Measurements from ENCODE around the gene MAP3K3.

Gene MAP3K3

DNA sequence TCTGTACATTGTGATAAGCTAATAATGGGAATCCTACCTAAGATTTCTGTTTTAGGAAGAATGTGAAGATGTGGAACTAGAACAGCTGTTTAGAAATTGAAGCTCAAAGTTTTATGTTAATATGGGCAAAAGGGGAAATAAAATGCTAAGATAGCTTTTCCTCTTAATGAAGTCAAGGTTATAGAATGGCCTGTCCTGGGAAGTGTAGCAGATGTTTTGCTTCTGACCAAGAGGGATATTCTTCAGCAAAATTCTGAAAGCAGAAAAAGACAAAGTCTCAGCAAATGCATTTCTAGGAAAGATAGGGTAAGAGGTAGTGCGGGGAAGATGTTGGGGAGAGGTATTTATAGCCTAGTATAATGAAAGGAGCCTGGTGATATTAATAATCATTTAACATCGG, 13.1 kb downstream of the MAP3K3 start:
- H3K27ac ChIP-seq (ENCODE audit: insufficient read depth, low read depth, low read length, poor library complexity, severe bottlenecking) = no peak overlapping the region
- no peaks in the 10 kb centered on the region for H3K27me3 ChIP-seq (ENCODE audit: control insufficient read depth, insufficient read depth, low read length, poor library complexity, severe bottlenecking)
- 88 to 100% methylated on average over 1 of the region's 2 CpGs for WGBS, 2 experiments
- H3K9me3 ChIP-seq (ENCODE audit: control insufficient read depth, low read length) = no peaks in the 10 kb centered on the region
- no peaks in the 10 kb centered on the region for H3K36me3 ChIP-seq (ENCODE audit: control insufficient read depth, insufficient read depth, low read length)
- H3K4me1 ChIP-seq (ENCODE audit: control insufficient read depth, insufficient read depth, low read length) = no peaks in the 10 kb centered on the region
- H3K4me3 ChIP-seq (ENCODE audit: insufficient read depth, low read depth, low read length) = no peak overlapping the region

DNA sequence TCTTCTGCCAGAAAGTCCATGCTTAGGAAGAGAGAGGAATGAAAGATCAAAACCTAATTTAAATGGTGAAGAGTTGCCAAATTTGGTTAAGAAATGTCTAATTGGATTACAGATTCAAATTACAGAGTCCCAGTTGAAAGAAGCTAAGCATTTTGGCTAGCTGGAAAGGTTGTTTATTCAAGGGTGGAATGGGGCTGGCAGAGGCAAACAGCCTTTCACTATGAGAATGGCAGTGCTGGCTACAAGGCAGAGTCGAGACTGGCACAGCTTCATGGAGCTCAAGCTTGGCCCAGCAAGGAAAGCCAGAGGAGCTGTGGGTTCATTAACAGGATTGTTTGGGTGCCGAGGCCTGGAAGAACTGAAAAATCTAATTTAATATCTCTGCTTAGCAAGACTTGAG, 13.6 kb downstream of the MAP3K3 start:
- 96 to 99% methylated on average over 2 of the region's 2 CpGs for WGBS, 2 experiments
- no peaks in the 10 kb centered on the region for H3K36me3 ChIP-seq (ENCODE audit: control insufficient read depth, insufficient read depth, low read length)
- no peak overlapping the region for H3K4me3 ChIP-seq (ENCODE audit: insufficient read depth, low read depth, low read length)
- no peak overlapping the region for H3K27ac ChIP-seq (ENCODE audit: insufficient read depth, low read depth, low read length, poor library complexity, severe bottlenecking)
- H3K27me3 ChIP-seq (ENCODE audit: control insufficient read depth, insufficient read depth, low read length, poor library complexity, severe bottlenecking) = no peaks in the 10 kb centered on the region
- H3K4me1 ChIP-seq (ENCODE audit: control insufficient read depth, insufficient read depth, low read length) = no peaks in the 10 kb centered on the region
- no peaks in the 10 kb centered on the region for H3K9me3 ChIP-seq (ENCODE audit: control insufficient read depth, low read length)

GRCh38 chr17:63639125-63639524, 16.9 kb downstream of the MAP3K3 start:
- H3K27ac ChIP-seq (ENCODE audit: insufficient read depth, low read depth, low read length, poor library complexity, severe bottlenecking) = no peak overlapping the region
- H3K36me3 ChIP-seq (ENCODE audit: control insufficient read depth, insufficient read depth, low read length) = no peaks in the 10 kb centered on the region
- H3K4me3 ChIP-seq (ENCODE audit: insufficient read depth, low read depth, low read length) = no peak overlapping the region
- H3K9me3 ChIP-seq (ENCODE audit: control insufficient read depth, low read length) = no peaks in the 10 kb centered on the region
- 75 to 87% methylated on average over 1 of the region's 1 CpG for WGBS, 2 experiments
- no peaks in the 10 kb centered on the region for H3K27me3 ChIP-seq (ENCODE audit: control insufficient read depth, insufficient read depth, low read length, poor library complexity, severe bottlenecking)
- H3K4me1 ChIP-seq (ENCODE audit: control insufficient read depth, insufficient read depth, low read length) = no peaks in the 10 kb centered on the region

- H3K27ac ChIP-seq (ENCODE audit: insufficient read depth, low read depth, low read length, poor library complexity, severe bottlenecking) = no peak overlapping the region
- no peaks in the 10 kb centered on the region for H3K9me3 ChIP-seq (ENCODE audit: control insufficient read depth, low read length)
- no peaks in the 10 kb centered on the region for H3K36me3 ChIP-seq (ENCODE audit: control insufficient read depth, insufficient read depth, low read length)
- no peak overlapping the region for H3K4me3 ChIP-seq (ENCODE audit: insufficient read depth, low read depth, low read length)
- H3K27me3 ChIP-seq (ENCODE audit: control insufficient read depth, insufficient read depth, low read length, poor library complexity, severe bottlenecking) = no peaks in the 10 kb centered on the region
- H3K4me1 ChIP-seq (ENCODE audit: control insufficient read depth, insufficient read depth, low read length) = no peaks in the 10 kb centered on the region
- WGBS, 2 experiments = 93 to 96% methylated on average over 4 of the region's 4 CpGs
Measured at GRCh38 chr17:63640038-63640437, 17.8 kb downstream of the MAP3K3 start.

- no peaks in the 10 kb centered on the region for H3K9me3 ChIP-seq (ENCODE audit: control insufficient read depth, low read length)
- WGBS, 2 experiments = 95 to 98% methylated on average over 3 to 4 of the region's 4 CpGs
- no peaks in the 10 kb centered on the region for H3K36me3 ChIP-seq (ENCODE audit: control insufficient read depth, insufficient read depth, low read length)
Measured at GRCh38 chr17:63641692-63642448, 19.7 kb downstream of the MAP3K3 start.

GRCh38 chr17:63644846-63645245, 22.6 kb downstream of the MAP3K3 start:
- Histone ChIP-seq H3K4me1 (ENCODE audit: control insufficient read depth, insufficient read depth, low read length) (peaks cover 4% of the 10 kb centered on the region), H3K27ac (ENCODE audit: insufficient read depth, low read depth, low read length, poor library complexity, severe bottlenecking) (no peak overlapping the region), H3K9me3 (ENCODE audit: control insufficient read depth, low read length) (no peaks in the 10 kb centered on the region), H3K4me3 (ENCODE audit: insufficient read depth, low read depth, low read length) (no peak overlapping the region), H3K27me3 (ENCODE audit: control insufficient read depth, insufficient read depth, low read length, poor library complexity, severe bottlenecking) (no peaks in the 10 kb centered on the region), H3K36me3 (ENCODE audit: control insufficient read depth, insufficient read depth, low read length) (no peaks in the 10 kb centered on the region)
- WGBS, 2 experiments = 93 to 96% methylated on average over 7 of the region's 7 CpGs

More at GRCh38 chr17:63641692-63642448, 19.7 kb downstream of the MAP3K3 start:
- Histone ChIP-seq H3K4me3 (ENCODE audit: insufficient read depth, low read depth, low read length) (no peak overlapping the region), H3K27me3 (ENCODE audit: control insufficient read depth, insufficient read depth, low read length, poor library complexity, severe bottlenecking) (no peaks in the 10 kb centered on the region), H3K4me1 (ENCODE audit: control insufficient read depth, insufficient read depth, low read length) (peaks cover under 1% of the 10 kb centered on the region), H3K27ac (ENCODE audit: insufficient read depth, low read depth, low read length, poor library complexity, severe bottlenecking) (no peak overlapping the region)

- Histone ChIP-seq H3K27me3 (ENCODE audit: control insufficient read depth, insufficient read depth, low read length, poor library complexity, severe bottlenecking) (no peaks in the 10 kb centered on the region), H3K27ac (ENCODE audit: insufficient read depth, low read depth, low read length, poor library complexity, severe bottlenecking) (no peak overlapping the region), H3K36me3 (ENCODE audit: control insufficient read depth, insufficient read depth, low read length) (no peaks in the 10 kb centered on the region), H3K9me3 (ENCODE audit: control insufficient read depth, low read length) (no peaks in the 10 kb centered on the region), H3K4me3 (ENCODE audit: insufficient read depth, low read depth, low read length) (no peak overlapping the region), H3K4me1 (ENCODE audit: control insufficient read depth, insufficient read depth, low read length) (peaks cover 4% of the 10 kb centered on the region)
- 96% methylated on average over 5 of the region's 5 CpGs for WGBS, 2 experiments
Measured at GRCh38 chr17:63645775-63646487, 23.7 kb downstream of the MAP3K3 start.

DNA sequence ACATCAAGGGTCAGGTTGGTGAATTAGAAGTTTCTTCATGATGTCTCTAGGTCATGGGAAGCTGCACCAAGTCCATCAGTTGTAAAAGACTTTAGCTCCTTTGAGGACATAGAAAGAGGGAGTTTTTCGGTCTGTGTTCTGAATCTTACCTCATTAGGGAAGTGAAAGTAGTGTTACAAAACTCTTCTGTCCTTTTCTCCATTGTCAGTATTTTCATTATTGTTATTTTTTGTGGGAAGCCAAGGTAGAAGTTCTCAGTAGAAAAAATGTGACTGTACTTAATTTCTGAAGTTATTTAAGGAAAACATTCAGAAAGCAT, 24.2 kb downstream of the MAP3K3 start:
- WGBS, 2 experiments = 90 to 100% methylated on average over 1 of the region's 1 CpG
- Histone ChIP-seq H3K4me1 (ENCODE audit: control insufficient read depth, insufficient read depth, low read length) (peaks cover 4% of the 10 kb centered on the region), H3K4me3 (ENCODE audit: insufficient read depth, low read depth, low read length) (no peak overlapping the region), H3K27me3 (ENCODE audit: control insufficient read depth, insufficient read depth, low read length, poor library complexity, severe bottlenecking) (no peaks in the 10 kb centered on the region), H3K9me3 (ENCODE audit: control insufficient read depth, low read length) (no peaks in the 10 kb centered on the region), H3K36me3 (ENCODE audit: control insufficient read depth, insufficient read depth, low read length) (no peaks in the 10 kb centered on the region), H3K27ac (ENCODE audit: insufficient read depth, low read depth, low read length, poor library complexity, severe bottlenecking) (no peak overlapping the region)

- 74 to 80% methylated on average over 4 of the region's 4 CpGs for WGBS, 2 experiments
- Histone ChIP-seq H3K27me3 (ENCODE audit: control insufficient read depth, insufficient read depth, low read length, poor library complexity, severe bottlenecking) (no peaks in the 10 kb centered on the region), H3K4me3 (ENCODE audit: insufficient read depth, low read depth, low read length) (no peak overlapping the region), H3K36me3 (ENCODE audit: control insufficient read depth, insufficient read depth, low read length) (no peaks in the 10 kb centered on the region), H3K4me1 (ENCODE audit: control insufficient read depth, insufficient read depth, low read length) (peaks cover 4% of the 10 kb centered on the region), H3K9me3 (ENCODE audit: control insufficient read depth, low read length) (no peaks in the 10 kb centered on the region), H3K27ac (ENCODE audit: insufficient read depth, low read depth, low read length, poor library complexity, severe bottlenecking) (no peak overlapping the region)
Measured at GRCh38 chr17:63647065-63647725, 25.0 kb downstream of the MAP3K3 start.

DNA sequence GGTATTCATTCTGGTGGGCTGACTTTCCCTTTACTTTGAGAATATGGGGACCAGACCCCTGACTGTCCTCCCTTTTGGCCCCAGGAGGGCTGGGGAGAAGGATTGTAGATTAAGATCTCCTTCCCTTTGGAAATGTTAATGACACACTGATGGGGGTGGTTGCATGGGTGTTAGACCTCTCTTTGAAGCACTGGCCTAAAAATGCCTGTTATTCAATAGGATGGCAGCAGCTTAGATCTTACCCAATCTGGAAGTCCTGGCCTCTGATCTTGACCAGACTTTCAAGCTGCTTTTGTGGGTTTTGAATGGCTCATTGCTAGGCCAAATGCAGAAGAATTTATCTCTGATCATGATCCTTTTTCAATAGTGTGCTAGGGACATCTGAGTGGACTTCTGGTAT, 25.7 kb downstream of the MAP3K3 start:
- Histone ChIP-seq H3K4me1 (ENCODE audit: control insufficient read depth, insufficient read depth, low read length) (peaks cover 4% of the 10 kb centered on the region), H3K27me3 (ENCODE audit: control insufficient read depth, insufficient read depth, low read length, poor library complexity, severe bottlenecking) (no peaks in the 10 kb centered on the region), H3K9me3 (ENCODE audit: control insufficient read depth, low read length) (no peaks in the 10 kb centered on the region), H3K36me3 (ENCODE audit: control insufficient read depth, insufficient read depth, low read length) (peaks cover under 1% of the 10 kb centered on the region), H3K4me3 (ENCODE audit: insufficient read depth, low read depth, low read length) (no peak overlapping the region), H3K27ac (ENCODE audit: insufficient read depth, low read depth, low read length, poor library complexity, severe bottlenecking) (no peak overlapping the region)
